ENCODE data around the gene CNTNAP2. TPM values are rescaled to one million over a fixed set of nuclear protein-coding genes. Genes with fewer than 3 reads are reported as not detected.

Gene CNTNAP2
- total RNA-seq, 1 donor = 7.6 TPM

DNA sequence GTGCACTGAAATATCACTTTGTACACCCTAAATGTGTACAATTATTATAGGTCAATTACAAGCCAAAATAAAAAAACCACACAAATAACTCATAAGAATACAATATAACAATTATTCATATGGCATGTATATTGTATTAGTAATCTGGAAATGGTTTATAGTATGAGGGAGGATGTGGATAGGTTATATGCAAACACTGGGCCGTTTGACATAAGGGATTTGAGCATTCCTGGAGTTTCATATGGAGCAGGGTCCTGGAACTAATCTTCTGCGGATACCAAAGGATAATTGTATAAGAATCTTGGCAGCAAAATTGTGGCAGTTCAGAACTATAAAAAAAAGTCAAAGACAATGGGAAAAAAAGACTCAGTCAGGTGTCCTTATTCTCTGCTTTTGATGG lies 619.4 kb downstream of the CNTNAP2 start:
- Histone ChIP-seq H2AFZ (ENCODE audit: low read length) (no peak overlapping the region), H3K36me3 (ENCODE audit: insufficient read depth, low read length) (no peaks in the 10 kb centered on the region), H3K9me3 (ENCODE audit: low read depth, low read length) (no peaks in the 10 kb centered on the region), H3K4me1 (ENCODE audit: insufficient read depth, low read length) (no peaks in the 10 kb centered on the region), H4K20me1 (ENCODE audit: insufficient read depth, low read length) (no peaks in the 10 kb centered on the region), H3K79me2 (ENCODE audit: insufficient read depth, low read length) (no peaks in the 10 kb centered on the region), H3K27ac (ENCODE audit: low read depth, low read length) (no peak overlapping the region), H3K4me3 (ENCODE audit: insufficient read depth, low read length) (no peak overlapping the region), H3K4me2 (ENCODE audit: insufficient read depth, low read length) (no peak overlapping the region), H3K27me3 (ENCODE audit: insufficient read depth, low read length) (no peaks in the 10 kb centered on the region)
- TF ChIP-seq, protein P1, sequence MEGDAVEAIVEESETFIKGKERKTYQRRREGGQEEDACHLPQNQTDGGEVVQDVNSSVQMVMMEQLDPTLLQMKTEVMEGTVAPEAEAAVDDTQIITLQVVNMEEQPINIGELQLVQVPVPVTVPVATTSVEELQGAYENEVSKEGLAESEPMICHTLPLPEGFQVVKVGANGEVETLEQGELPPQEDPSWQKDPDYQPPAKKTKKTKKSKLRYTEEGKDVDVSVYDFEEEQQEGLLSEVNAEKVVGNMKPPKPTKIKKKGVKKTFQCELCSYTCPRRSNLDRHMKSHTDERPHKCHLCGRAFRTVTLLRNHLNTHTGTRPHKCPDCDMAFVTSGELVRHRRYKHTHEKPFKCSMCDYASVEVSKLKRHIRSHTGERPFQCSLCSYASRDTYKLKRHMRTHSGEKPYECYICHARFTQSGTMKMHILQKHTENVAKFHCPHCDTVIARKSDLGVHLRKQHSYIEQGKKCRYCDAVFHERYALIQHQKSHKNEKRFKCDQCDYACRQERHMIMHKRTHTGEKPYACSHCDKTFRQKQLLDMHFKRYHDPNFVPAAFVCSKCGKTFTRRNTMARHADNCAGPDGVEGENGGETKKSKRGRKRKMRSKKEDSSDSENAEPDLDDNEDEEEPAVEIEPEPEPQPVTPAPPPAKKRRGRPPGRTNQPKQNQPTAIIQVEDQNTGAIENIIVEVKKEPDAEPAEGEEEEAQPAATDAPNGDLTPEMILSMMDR (IDR thresholded peaks at IDR 0.05; ENCODE audit: extremely low read depth, low read depth, low read length) = no peak
- DNase-seq (ENCODE audit: insufficient read length, low spot score, missing footprints) = no peak

DNA sequence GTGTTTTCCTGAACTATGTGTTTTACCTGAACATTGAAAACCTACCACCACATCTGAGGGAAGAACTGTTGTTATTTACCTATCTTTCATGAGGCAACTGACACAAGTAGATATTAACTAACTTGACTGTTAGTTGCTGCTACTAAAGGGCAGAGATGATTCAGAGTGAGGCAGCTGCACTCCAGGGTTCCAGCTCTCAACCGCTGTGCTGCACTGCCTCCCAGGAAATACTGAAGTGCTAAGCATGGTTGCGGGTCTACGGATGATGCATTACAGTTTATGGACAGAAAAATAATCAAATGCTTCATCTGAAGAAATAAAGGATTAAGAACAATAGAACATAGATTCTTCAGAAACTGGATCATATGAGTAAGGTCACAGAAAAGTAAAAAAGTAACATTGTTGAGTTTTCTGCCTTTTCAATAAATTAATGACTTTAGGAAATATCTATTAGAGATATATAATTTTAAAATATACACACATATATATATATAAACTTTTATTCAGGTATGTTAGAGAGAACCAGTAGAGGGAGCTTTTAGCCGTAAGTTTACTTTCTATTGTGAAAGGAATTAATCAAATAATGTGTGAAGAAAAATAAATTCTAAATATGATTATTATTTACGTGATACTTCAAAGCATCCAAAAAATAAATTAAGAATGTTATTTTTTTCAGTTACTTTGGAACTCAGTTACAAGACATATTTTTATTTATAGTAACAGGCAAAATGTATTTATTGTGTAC lies 620.0 kb downstream of the CNTNAP2 start:
- no peaks in the 10 kb centered on the region for H3K27me3 ChIP-seq (ENCODE audit: insufficient read depth, low read length)
- peak; percentile 23 for DNase-seq (ENCODE audit: insufficient read length, low spot score, missing footprints)
- no peak overlapping the region for H3K27ac ChIP-seq (ENCODE audit: low read depth, low read length)
- H3K4me3 ChIP-seq (ENCODE audit: insufficient read depth, low read length) = no peak overlapping the region
- TF ChIP-seq, protein P1 (IDR thresholded peaks at IDR 0.05; ENCODE audit: extremely low read depth, low read depth, low read length) = peak; percentile 23
- H3K4me1 ChIP-seq (ENCODE audit: insufficient read depth, low read length) = no peaks in the 10 kb centered on the region
- no peaks in the 10 kb centered on the region for H4K20me1 ChIP-seq (ENCODE audit: insufficient read depth, low read length)
- H3K4me2 ChIP-seq (ENCODE audit: insufficient read depth, low read length) = no peak overlapping the region
- H3K9me3 ChIP-seq (ENCODE audit: low read depth, low read length) = no peaks in the 10 kb centered on the region
- H2AFZ ChIP-seq (ENCODE audit: low read length) = no peak overlapping the region
- no peaks in the 10 kb centered on the region for H3K79me2 ChIP-seq (ENCODE audit: insufficient read depth, low read length)
- no peaks in the 10 kb centered on the region for H3K36me3 ChIP-seq (ENCODE audit: insufficient read depth, low read length)

DNA sequence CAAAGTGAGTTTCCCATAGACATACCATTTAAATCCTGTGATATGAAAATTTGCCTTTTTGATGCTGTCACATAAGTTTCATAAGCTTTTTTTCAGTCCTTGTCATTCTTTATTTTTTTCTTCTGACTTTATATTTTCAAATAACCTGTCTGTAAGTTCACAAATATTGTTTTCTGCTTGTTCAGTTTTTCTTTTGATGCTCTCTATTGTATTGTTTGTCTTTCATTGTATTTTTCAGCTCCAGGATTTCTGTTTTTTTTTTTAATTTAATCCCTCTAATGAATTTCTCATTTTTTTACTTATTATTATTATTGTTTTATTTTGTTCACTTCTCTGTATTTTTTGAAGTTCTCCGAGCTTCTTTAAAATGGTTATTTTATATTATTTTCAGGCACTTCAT lies 623.4 kb downstream of the CNTNAP2 start:
- no peak for DNase-seq (ENCODE audit: insufficient read length, low spot score, missing footprints)
- Histone ChIP-seq H3K4me2 (ENCODE audit: insufficient read depth, low read length) (no peak overlapping the region), H3K4me1 (ENCODE audit: insufficient read depth, low read length) (no peaks in the 10 kb centered on the region), H4K20me1 (ENCODE audit: insufficient read depth, low read length) (no peaks in the 10 kb centered on the region), H3K27me3 (ENCODE audit: insufficient read depth, low read length) (no peaks in the 10 kb centered on the region), H3K27ac (ENCODE audit: low read depth, low read length) (no peak overlapping the region), H2AFZ (ENCODE audit: low read length) (no peak overlapping the region), H3K36me3 (ENCODE audit: insufficient read depth, low read length) (no peaks in the 10 kb centered on the region), H3K9me3 (ENCODE audit: low read depth, low read length) (no peaks in the 10 kb centered on the region), H3K4me3 (ENCODE audit: insufficient read depth, low read length) (no peak overlapping the region), H3K79me2 (ENCODE audit: insufficient read depth, low read length) (no peaks in the 10 kb centered on the region)
- TF ChIP-seq, protein P1 (IDR thresholded peaks at IDR 0.05; ENCODE audit: extremely low read depth, low read depth, low read length) = no peak

DNA sequence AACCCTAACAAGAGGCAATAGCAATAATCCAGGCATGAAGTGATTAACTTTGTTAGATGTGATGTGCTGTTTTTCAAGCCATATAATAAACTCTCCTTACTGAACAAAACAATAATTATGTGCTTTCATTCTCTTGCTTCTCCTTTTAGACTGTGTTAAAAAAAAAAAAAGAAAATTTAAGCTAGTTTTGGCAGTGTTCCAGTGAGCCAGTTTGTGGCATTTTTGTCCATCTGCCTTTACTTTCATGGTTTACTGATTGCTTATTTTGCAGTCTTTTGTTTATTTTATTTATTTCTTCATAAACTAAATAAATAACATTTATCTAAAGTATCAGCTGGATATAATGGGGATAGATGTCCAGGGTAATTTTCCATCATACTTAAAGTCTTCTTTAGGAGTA lies 625.3 kb downstream of the CNTNAP2 start:
- TF ChIP-seq, protein P1 (IDR thresholded peaks at IDR 0.05; ENCODE audit: extremely low read depth, low read depth, low read length) = no peak
- Histone ChIP-seq H3K79me2 (ENCODE audit: insufficient read depth, low read length) (no peaks in the 10 kb centered on the region), H4K20me1 (ENCODE audit: insufficient read depth, low read length) (no peaks in the 10 kb centered on the region), H3K9me3 (ENCODE audit: low read depth, low read length) (no peaks in the 10 kb centered on the region), H3K36me3 (ENCODE audit: insufficient read depth, low read length) (no peaks in the 10 kb centered on the region), H3K27ac (ENCODE audit: low read depth, low read length) (no peak overlapping the region), H3K4me3 (ENCODE audit: insufficient read depth, low read length) (no peak overlapping the region), H3K4me1 (ENCODE audit: insufficient read depth, low read length) (no peaks in the 10 kb centered on the region), H2AFZ (ENCODE audit: low read length) (no peak overlapping the region), H3K4me2 (ENCODE audit: insufficient read depth, low read length) (no peak overlapping the region), H3K27me3 (ENCODE audit: insufficient read depth, low read length) (no peaks in the 10 kb centered on the region)
- no peak for DNase-seq (ENCODE audit: insufficient read length, low spot score, missing footprints)
